Measurements from ENCODE around the gene BRSK2.
"Not testable (repeated sequence)": the region's sequence is repeated elsewhere in the genome, so short reads cannot be mapped to it uniquely, and the experiment has no call there.

The BRSK2 gene

GRCh38 chr11:1408346-1408745 is 18.6 kb downstream of the BRSK2 start:
- Histone ChIP-seq H3K36me3 (ENCODE audit: control insufficient read depth, insufficient read depth, low read length) (no peaks in the 10 kb centered on the region), H3K4me1 (peaks cover 2% of the 10 kb centered on the region), H3K79me2 (no peaks in the 10 kb centered on the region), H3K4me3 (ENCODE audit: low read depth, low read length) (no peak overlapping the region), H3K27me3 (ENCODE audit: control insufficient read depth, insufficient read depth, low read length) (no peaks in the 10 kb centered on the region), H3K9ac (no peak overlapping the region), H2AFZ (no peak overlapping the region), H3K4me2 (ENCODE audit: low read length) (no peak overlapping the region), H3K27ac (no peak overlapping the region), H3K9me3 (ENCODE audit: control insufficient read depth, low read length) (no peaks in the 10 kb centered on the region)
- TF ChIP-seq, protein P1, sequence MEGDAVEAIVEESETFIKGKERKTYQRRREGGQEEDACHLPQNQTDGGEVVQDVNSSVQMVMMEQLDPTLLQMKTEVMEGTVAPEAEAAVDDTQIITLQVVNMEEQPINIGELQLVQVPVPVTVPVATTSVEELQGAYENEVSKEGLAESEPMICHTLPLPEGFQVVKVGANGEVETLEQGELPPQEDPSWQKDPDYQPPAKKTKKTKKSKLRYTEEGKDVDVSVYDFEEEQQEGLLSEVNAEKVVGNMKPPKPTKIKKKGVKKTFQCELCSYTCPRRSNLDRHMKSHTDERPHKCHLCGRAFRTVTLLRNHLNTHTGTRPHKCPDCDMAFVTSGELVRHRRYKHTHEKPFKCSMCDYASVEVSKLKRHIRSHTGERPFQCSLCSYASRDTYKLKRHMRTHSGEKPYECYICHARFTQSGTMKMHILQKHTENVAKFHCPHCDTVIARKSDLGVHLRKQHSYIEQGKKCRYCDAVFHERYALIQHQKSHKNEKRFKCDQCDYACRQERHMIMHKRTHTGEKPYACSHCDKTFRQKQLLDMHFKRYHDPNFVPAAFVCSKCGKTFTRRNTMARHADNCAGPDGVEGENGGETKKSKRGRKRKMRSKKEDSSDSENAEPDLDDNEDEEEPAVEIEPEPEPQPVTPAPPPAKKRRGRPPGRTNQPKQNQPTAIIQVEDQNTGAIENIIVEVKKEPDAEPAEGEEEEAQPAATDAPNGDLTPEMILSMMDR (IDR thresholded peaks at IDR 0.05), result no peak

GRCh38 chr11:1409108-1409851 is 19.5 kb downstream of the BRSK2 start:
- Histone ChIP-seq H3K79me2 (no peaks in the 10 kb centered on the region), H2AFZ (no peak overlapping the region), H3K27me3 (ENCODE audit: control insufficient read depth, insufficient read depth, low read length) (no peaks in the 10 kb centered on the region), H3K4me3 (ENCODE audit: low read depth, low read length) (no peak overlapping the region), H3K9ac (no peak overlapping the region), H3K4me2 (ENCODE audit: low read length) (no peak overlapping the region), H3K27ac (no peak overlapping the region), H3K9me3 (ENCODE audit: control insufficient read depth, low read length) (no peaks in the 10 kb centered on the region), H3K4me1 (peaks cover 2% of the 10 kb centered on the region), H3K36me3 (ENCODE audit: control insufficient read depth, insufficient read depth, low read length) (no peaks in the 10 kb centered on the region)
- TF ChIP-seq, protein P1 (IDR thresholded peaks at IDR 0.05), result no peak

- H3K27ac ChIP-seq; H3K79me2 ChIP-seq; H3K36me3 ChIP-seq (ENCODE audit: control insufficient read depth, insufficient read depth, low read length); H3K27me3 ChIP-seq (ENCODE audit: control insufficient read depth, insufficient read depth, low read length); H3K9ac ChIP-seq; H3K4me3 ChIP-seq (ENCODE audit: low read depth, low read length); H2AFZ ChIP-seq; H3K4me2 ChIP-seq (ENCODE audit: low read length); H3K9me3 ChIP-seq (ENCODE audit: control insufficient read depth, low read length); H3K4me1 ChIP-seq: not testable (repeated sequence)
Measured at GRCh38 chr11:1409852-1410125, 20.1 kb downstream of the BRSK2 start.

- Histone ChIP-seq H3K4me3 (ENCODE audit: low read depth, low read length) (no peak overlapping the region), H3K9ac (no peak overlapping the region), H3K9me3 (ENCODE audit: control insufficient read depth, low read length) (no peaks in the 10 kb centered on the region), H3K36me3 (ENCODE audit: control insufficient read depth, insufficient read depth, low read length) (no peaks in the 10 kb centered on the region), H3K79me2 (no peaks in the 10 kb centered on the region), H3K27ac (no peak overlapping the region), H2AFZ (no peak overlapping the region), H3K27me3 (ENCODE audit: control insufficient read depth, insufficient read depth, low read length) (no peaks in the 10 kb centered on the region), H3K4me2 (ENCODE audit: low read length) (no peak overlapping the region), H3K4me1 (no peaks in the 10 kb centered on the region)
- TF ChIP-seq, protein P1 (IDR thresholded peaks at IDR 0.05), result no peak
Measured at GRCh38 chr11:1410366-1411291, 20.9 kb downstream of the BRSK2 start.

DNA sequence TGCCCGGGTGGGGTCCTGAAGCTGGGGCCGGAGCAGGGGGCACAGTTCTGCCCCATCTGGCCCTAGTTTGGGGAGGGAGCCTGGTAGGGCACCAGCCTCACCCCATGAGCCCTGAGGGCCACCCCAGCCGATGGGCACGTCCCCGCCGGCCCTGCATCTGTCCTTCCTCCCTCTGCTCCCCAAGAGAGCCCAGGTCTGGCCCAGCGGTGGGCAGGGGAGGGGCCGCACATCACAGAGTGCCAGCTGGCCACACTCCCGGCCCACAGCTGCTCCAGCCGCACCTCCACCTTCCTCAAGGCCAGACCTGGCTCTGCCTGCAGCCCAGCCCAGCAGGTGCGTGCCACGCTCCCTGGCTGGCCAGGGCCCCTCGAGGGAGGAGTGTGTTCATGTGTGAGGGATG is 21.6 kb downstream of the BRSK2 start:
- TF ChIP-seq, protein P1 (IDR thresholded peaks at IDR 0.05), result no peak
- no peak overlapping the region for H3K27ac ChIP-seq
- H3K9me3 ChIP-seq (ENCODE audit: control insufficient read depth, low read length), result no peaks in the 10 kb centered on the region
- H2AFZ ChIP-seq, result no peak overlapping the region
- peaks cover 2% of the 10 kb centered on the region for H3K79me2 ChIP-seq
- no peaks in the 10 kb centered on the region for H3K4me1 ChIP-seq
- H3K27me3 ChIP-seq (ENCODE audit: control insufficient read depth, insufficient read depth, low read length), result no peaks in the 10 kb centered on the region
- H3K4me3 ChIP-seq (ENCODE audit: low read depth, low read length), result no peak overlapping the region
- no peak overlapping the region for H3K4me2 ChIP-seq (ENCODE audit: low read length)
- H3K36me3 ChIP-seq (ENCODE audit: control insufficient read depth, insufficient read depth, low read length), result no peaks in the 10 kb centered on the region
- no peak overlapping the region for H3K9ac ChIP-seq

- not testable (repeated sequence) for H3K9me3 ChIP-seq (ENCODE audit: control insufficient read depth, low read length); H3K4me1 ChIP-seq; H3K4me2 ChIP-seq (ENCODE audit: low read length); H3K27me3 ChIP-seq (ENCODE audit: control insufficient read depth, insufficient read depth, low read length); H3K79me2 ChIP-seq; H3K27ac ChIP-seq; H3K9ac ChIP-seq; H2AFZ ChIP-seq; H3K4me3 ChIP-seq (ENCODE audit: low read depth, low read length); H3K36me3 ChIP-seq (ENCODE audit: control insufficient read depth, insufficient read depth, low read length)
Measured at GRCh38 chr11:1411739-1412138, 22.0 kb downstream of the BRSK2 start.
